Measurements from ENCODE around the gene HOXB4.

Gene HOXB4

GRCh38 chr17:48606892-48607614 is 28.9 kb upstream of the HOXB4 start:
- no peak for DNase-seq
- TF ChIP-seq, protein P1, sequence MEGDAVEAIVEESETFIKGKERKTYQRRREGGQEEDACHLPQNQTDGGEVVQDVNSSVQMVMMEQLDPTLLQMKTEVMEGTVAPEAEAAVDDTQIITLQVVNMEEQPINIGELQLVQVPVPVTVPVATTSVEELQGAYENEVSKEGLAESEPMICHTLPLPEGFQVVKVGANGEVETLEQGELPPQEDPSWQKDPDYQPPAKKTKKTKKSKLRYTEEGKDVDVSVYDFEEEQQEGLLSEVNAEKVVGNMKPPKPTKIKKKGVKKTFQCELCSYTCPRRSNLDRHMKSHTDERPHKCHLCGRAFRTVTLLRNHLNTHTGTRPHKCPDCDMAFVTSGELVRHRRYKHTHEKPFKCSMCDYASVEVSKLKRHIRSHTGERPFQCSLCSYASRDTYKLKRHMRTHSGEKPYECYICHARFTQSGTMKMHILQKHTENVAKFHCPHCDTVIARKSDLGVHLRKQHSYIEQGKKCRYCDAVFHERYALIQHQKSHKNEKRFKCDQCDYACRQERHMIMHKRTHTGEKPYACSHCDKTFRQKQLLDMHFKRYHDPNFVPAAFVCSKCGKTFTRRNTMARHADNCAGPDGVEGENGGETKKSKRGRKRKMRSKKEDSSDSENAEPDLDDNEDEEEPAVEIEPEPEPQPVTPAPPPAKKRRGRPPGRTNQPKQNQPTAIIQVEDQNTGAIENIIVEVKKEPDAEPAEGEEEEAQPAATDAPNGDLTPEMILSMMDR (IDR thresholded peaks at IDR 0.05; ENCODE audit: low read depth, low read length), result no peak
- H3K27me3 ChIP-seq, result peaks cover 99% of the 10 kb centered on the region
- H3K4me3 ChIP-seq (ENCODE audit: low read depth, low read length), result no peak overlapping the region
- H3K9me3 ChIP-seq, result no peaks in the 10 kb centered on the region
- H3K4me1 ChIP-seq, result no peaks in the 10 kb centered on the region
- H3K36me3 ChIP-seq, result no peaks in the 10 kb centered on the region

DNA sequence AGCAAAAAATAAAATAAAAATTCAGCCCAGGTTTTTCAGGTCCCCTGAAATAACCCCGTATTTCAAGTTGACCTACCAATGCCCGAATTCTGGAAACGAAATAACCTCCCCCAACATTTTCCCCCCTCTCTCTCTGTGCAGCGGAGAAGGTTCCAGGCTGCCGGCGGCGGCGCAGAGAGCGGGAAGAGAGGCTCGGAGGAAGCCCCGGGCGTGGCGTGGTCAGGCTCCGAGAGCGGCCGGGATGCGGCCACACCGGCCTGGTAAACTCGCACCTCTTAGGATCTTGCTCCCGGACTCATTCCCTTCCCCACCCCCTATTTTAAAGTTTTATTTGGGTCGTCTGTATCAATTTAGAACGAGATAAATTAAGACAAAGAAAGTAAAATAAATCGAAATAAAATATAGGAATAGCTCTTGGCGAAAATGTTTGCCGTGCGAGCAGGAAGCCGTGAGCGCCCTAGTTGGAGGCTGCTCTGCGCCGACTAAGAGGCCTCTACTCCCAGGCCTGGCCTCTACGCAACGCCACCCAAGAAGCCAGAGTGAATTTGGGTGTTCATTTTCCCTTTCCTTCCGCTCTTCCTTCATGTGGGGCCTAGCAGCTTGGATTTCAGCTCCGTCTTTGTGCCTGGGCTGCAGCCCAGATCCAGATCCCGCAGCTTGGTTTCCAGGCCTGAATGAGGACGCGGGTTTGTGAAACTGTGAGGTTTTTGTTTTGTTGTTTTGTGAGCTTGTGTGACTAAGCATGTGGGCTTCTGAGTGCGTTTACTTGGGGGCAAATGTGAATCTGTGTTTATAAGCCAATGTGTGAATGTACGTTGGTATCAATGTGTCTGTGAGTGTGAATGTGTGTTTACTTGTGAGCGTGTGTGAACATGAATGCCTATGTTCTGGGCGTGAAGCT is 28.1 kb upstream of the HOXB4 start:
- no peaks in the 10 kb centered on the region for H3K36me3 ChIP-seq
- TF ChIP-seq, protein P1 (IDR thresholded peaks at IDR 0.05; ENCODE audit: low read depth, low read length), result no peak
- H3K4me3 ChIP-seq (ENCODE audit: low read depth, low read length), result no peak overlapping the region
- no peak for DNase-seq
- no peaks in the 10 kb centered on the region for H3K9me3 ChIP-seq
- H3K4me1 ChIP-seq, result no peaks in the 10 kb centered on the region
- H3K27me3 ChIP-seq, result peaks cover 100% of the 10 kb centered on the region

DNA sequence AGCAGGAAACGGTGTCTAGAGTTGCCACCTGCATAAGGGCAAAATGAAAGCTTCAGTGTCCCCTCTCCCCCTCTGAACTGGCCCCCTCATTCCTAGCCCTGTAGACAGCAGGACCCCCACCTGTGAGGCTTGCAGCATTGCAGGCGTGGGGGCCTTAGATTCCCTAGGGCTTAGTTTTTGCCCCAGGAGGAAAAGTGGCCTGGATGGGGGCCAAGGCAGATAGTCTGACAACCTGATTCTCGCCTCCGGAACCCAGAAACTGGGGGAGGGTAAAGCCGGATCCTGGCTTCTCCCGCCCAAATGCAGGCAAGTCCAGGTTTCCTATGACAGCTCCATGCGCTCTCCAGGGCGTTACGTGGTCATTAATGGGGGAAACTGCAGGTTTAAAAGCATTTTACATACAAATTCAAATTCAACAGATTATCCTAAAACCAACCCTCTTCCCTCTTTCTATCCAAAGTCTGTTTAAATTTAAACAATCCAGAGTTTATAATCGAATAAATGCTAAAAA is 27.3 kb upstream of the HOXB4 start:
- no peaks in the 10 kb centered on the region for H3K9me3 ChIP-seq
- TF ChIP-seq, protein P1 (IDR thresholded peaks at IDR 0.05; ENCODE audit: low read depth, low read length), result no peak
- H3K27me3 ChIP-seq, result peaks cover 100% of the 10 kb centered on the region
- H3K36me3 ChIP-seq, result no peaks in the 10 kb centered on the region
- DNase-seq, result no peak
- H3K4me1 ChIP-seq, result no peaks in the 10 kb centered on the region
- H3K4me3 ChIP-seq (ENCODE audit: low read depth, low read length), result no peak overlapping the region

DNA sequence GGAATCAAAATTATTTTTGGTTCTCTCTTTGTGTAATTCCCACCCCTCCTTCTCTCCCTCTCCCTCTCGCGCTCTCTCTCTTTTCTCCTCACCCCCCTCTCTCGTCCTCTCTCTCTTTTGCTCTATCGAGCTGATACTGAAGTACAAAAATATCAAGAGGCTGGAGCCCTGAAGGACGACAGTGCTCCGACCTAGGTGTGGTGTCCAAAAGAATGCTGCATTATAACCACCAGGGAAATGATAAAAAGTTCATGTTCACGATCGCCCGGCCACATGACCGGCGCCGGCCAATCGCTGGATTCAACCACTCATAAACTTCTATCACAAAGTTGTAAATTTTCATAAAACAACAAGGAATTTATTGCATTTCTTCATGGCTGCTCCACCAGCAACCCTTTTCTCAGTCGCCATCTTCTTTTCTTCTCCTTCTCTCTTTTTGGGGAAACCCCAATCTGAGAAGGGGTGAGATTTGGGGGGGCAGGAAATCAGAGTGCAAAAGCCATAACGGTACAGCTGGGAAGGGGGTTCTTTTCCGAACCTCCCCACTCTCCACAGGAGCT is 26.7 kb upstream of the HOXB4 start, which contains the start of gene HOXB6:
HOXB6 (minus strand) TSS at position 217 of the 560 bp plus-strand sequence. CDS start 6,836 bp downstream, outside the sequence.
- no peaks in the 10 kb centered on the region for H3K4me1 ChIP-seq
- H3K36me3 ChIP-seq, result no peaks in the 10 kb centered on the region
- no peaks in the 10 kb centered on the region for H3K9me3 ChIP-seq
- peaks cover 100% of the 10 kb centered on the region for H3K27me3 ChIP-seq
- no peak within 1 kb of the TSS for H3K4me3 ChIP-seq (ENCODE audit: low read depth, low read length)
- TF ChIP-seq, protein P1 (IDR thresholded peaks at IDR 0.05; ENCODE audit: low read depth, low read length), result no peak
- DNase-seq, result no peak

DNA sequence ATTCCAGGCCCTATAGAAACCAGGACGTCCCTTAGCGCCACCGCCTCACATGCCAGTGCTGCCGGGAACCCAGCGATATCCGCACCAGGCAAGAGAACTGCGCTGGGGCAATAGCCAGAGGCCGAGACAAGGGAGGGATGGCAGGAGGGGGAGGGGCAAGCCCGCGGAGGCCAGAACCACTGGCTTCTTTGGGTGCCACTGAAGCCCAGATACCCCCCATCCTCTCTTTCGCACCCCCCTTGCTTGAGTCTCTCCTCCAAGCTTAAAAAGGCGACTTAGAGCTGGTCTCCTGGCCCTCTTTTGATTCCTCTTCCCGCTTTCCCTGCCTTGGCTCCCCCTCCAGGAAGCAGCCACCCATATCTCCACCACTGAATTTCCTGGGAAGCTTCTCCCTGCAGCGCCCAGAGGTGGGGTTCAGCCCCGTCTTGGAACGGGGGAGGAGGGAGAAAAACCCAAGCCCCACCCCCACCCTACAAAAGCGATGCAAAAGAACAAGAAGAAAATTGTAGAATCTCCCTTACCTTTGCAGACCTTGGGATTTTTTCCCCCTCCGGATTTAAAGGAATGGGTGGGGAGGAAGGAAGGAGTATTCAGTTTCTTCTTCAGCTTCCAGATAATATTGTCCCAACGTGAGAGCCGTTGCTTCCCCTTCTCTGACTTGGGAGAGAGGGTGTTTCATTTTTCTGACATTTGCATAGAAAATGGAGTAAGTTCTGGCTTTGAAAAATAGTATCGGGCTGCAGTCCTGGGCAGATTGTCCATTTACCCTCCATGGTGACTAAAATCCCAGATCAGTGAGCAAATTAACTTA is 26.0 kb upstream of the HOXB4 start:
- no peak overlapping the region for H3K4me3 ChIP-seq (ENCODE audit: low read depth, low read length)
- no peaks in the 10 kb centered on the region for H3K36me3 ChIP-seq
- no peaks in the 10 kb centered on the region for H3K9me3 ChIP-seq
- H3K4me1 ChIP-seq, result no peaks in the 10 kb centered on the region
- TF ChIP-seq, protein P1 (IDR thresholded peaks at IDR 0.05; ENCODE audit: low read depth, low read length), result no peak
- DNase-seq, result no peak
- peaks cover 100% of the 10 kb centered on the region for H3K27me3 ChIP-seq

Measured in BE2C (cell line).